Breast epithelium (tissue), 3 donors: ENCODE results near the gene HNRNPA3.

Experiments
- CTCF ChIP-seq, 3 donors: fragments of 450-650 bp; IDR thresholded peaks; one replicate each; pipeline ENCODE4 v1.5.1; 2016 to 2017; ENCODE audit warnings: antibody characterized with exemption in 3 of 3, mild to moderate bottlenecking in 3 of 3, moderate library complexity in 3 of 3
- POLR2A ChIP-seq: fragments of 450-650 bp; IDR thresholded peaks from one replicate; pipeline ENCODE4 v1.6.1; 2016; ENCODE audit warnings: antibody characterized with exemption, mild to moderate bottlenecking, moderate library complexity
- POLR2AphosphoS5 ChIP-seq, 3 donors: sonication (generic); formaldehyde crosslinking; IDR thresholded peaks; one replicate each; pipeline ENCODE4 v1.6.1; 2017; ENCODE audit warnings: antibody characterized with exemption in 3 of 3

GRCh38 chr2:177261116-177262060 lies 48.8 kb downstream of the HNRNPA3 start:
- no peak for TF ChIP-seq CTCF (IDR thresholded peaks at IDR 0.05)
- TF ChIP-seq POLR2AphosphoS5 (IDR thresholded peaks at IDR 0.05), result no peak
- no peak for TF ChIP-seq POLR2A
